IPS-NIHi7 (cell line): ENCODE results near the gene MROH7.

Source experiments
- DNase-seq: peaks from one replicate; pipeline ENCODE4 v3.0.0; 2012; ENCODE audit warnings: mixed read lengths; ENCODE audit errors: extremely low spot score

Gene MROH7

DNA sequence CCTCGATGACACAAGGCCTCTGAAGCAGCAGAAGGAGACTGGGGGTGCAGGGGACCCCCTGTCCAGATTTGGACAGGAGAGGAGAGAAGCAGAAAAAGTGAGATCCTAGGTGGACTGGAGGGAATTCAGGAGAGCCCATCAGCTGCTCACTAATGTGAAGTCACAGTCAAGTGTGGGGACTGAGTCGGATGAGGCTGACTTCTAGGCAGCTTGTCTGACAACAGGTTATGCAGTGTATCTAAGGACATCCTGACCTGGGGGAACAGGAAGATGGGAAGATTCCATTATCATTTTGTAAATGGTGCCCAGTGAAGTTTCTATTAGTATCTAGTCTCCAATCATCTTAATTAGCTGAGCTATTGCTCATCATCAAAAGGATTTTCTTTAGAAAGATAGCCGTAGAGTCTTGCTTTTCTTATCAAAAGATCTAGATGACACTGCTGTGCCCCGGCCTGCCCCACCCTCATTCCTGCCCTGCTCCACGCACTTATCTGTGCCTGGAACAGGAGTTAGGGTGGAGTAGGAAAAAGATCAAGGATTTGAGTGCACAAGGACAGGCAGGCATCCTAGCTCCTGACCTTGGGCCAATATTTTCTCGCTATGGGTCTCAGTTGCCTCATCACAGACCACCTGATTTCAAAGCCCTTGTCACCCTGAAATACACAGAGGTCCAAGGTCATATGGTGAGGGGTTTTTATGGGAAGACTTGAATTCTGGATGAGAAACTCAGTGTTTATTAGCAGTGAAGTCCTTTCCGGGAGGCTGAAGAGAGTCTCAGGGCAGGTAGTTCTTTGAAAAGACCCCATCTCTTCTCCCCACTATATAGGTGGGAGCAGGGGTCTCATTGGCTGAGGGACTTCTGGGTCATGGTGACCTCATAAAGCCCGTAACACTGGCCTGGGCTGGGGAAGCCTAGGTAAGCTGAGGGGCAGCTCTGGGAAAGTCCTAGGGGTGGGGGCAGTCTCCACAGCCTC, at the start of gene MROH7:
Gene MROH7, plus strand, starts transcription at position 924 of the 974 bp plus-strand sequence. CDS start 11,141 bp downstream, outside the sequence.
- peak; percentile 8 for DNase-seq

DNA sequence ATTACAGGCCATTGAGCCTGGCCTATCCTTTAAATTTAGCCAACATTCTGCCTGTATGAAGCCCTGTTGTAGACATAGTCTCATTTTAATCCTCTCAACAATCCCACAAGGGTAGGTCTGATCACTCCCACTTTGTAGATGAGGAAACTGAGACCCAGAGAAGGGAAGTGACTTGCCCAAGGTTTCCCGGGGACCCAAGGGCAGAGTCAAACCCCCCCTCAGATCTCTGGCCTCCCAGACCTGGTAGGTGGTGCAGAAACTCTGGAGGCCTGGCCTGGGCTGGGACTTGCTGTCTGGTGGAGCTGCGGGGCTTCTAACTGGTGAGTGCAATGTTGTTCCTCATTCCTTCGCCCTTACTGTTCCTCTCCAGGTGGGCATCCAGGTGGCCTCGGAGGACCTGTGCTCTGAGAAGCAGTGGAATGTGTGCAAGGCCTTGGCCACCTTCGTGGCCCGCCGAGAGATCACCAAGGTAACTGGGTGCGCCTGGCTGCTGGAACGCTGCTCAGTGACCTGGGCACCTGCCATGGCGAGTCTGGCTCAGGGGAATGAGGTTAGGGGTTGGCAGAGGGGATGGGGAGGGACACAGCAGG, 47.9 kb upstream of the MROH7 start:
- DNase-seq, result no peak

DNA sequence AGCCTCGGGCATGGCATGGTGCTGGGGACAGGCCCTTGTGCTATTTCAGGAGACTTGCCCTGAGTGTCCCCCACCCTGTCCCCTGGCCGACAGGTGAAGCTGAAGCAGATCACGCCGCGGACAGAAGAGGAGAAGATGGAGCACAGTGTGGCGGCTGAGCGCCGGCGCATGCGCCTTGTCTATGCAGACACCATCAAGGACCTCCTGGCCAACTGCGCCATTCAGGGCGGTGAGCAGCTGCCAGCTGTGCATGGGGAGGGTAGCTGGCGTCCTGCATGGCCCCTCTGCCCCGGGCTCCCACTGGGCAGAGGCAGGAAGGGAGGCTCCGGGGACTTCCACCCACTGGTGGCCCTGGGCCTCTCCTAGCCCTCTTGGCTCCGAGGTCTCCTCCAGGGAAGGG, 47.1 kb upstream of the MROH7 start:
- DNase-seq, result no peak

GRCh38 chr1:54595956-54596498, 45.6 kb upstream of the MROH7 start:
- no peak for DNase-seq

- DNase-seq, result no peak
Observed at GRCh38 chr1:54596756-54597155, 44.8 kb upstream of the MROH7 start.

GRCh38 chr1:54597455-54598030, 44.0 kb upstream of the MROH7 start:
- DNase-seq, result no peak

- DNase-seq, result no peak
Observed at GRCh38 chr1:54599211-54599823, 42.3 kb upstream of the MROH7 start.

- DNase-seq, result no peak
Observed at GRCh38 chr1:54600947-54601721, 40.5 kb upstream of the MROH7 start.

GRCh38 chr1:54601730-54602129, 39.9 kb upstream of the MROH7 start:
- no peak for DNase-seq

DNA sequence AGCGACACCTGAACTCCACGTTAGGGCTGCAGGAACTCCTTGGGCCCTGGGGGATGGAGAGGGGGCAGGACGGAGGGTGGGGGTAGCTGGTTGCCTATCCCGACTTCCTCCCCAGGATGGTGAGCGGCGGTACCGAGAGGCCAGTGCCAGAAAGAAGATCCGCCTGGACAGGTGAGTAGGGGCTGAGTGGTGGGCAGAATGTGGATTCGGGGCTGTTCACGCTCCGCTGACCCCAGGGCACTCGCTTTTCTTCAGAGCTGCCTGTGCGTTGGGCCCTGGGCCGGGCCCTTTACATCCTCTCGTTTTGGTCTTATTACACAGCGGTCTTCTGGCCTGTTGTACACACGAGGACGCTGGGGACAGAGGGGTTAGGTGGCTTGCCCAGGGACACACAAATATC, 39.0 kb upstream of the MROH7 start:
- no peak for DNase-seq

DNA sequence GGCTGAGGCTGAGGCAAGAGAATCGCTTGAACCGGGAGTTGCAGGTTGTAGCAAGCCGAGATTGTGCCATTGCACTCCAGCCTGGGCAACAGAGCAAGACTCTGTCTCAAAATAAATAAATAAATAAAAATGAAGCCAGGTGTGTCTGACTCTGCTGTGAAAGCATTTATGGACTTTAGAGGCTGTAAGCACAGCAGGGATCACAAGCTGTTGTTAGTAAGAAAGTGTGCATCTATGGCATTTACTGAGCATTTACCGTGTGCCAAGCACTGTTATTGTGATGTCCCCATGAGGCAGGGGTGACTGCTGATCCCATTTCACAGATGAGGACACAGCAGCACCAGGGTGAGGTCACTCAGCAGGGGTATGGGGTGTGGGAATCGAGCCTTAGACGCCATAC, 38.3 kb upstream of the MROH7 start:
- no peak for DNase-seq

DNA sequence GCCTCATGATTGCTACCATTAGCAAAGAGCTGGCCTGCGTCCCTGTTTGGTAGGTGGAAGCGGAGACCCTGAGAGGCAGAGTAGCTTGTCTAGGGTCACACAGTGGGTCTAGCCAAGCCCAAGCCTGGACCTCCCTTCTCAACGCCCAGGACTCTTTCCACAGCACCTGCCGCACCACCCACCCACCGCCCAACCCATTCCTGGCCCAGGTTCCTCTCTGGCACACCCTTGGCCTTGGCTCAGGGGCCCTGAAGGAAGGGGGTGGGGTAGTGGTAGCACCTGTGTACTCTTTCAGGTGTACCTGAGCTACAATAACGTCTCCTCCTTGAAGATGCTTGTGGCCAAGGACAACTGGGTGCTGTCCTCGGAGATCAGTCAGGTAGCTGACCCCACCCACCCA, 37.5 kb upstream of the MROH7 start:
- DNase-seq, result no peak

DNA sequence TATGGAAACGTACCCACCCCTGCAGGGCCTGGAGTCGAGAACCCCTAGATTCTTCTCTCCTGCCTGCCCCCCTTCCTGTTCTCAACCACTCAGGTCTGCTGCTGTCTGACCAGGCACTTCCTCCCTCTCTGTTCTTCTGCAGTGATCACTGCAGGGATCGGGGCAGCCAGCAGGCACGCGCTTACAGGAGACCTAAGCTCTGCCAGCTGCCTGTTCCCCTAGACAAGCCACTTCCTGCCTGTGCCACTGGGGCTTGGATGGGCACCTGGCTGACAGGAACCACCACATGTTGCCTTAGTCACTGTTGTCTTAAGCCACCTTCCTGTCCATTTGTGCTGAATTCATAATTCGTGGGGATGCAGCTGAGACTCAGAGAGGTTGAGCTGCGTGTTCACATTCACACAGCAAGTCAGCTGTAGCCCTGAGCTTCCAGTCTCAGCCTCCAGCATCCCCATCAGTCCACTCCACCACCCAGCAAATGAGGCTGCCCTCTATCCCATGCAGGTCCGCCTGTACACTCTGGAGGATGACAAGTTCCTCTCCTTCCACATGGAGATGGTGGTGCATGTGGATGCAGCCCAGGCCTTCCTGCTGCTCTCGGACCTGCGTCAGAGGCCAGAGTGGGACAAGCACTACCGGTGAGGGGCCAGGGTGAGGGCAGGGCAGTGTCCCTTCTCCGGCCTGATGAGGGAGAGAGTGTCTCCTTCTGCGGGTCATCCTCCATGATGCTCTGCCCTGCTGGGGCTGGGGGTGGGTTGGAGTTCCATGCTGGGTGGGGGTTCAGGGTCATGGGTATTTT, 36.8 kb upstream of the MROH7 start:
- DNase-seq, result no peak

GRCh38 chr1:54606096-54606989, 35.2 kb upstream of the MROH7 start:
- DNase-seq, result no peak

- DNase-seq, result no peak
Observed at GRCh38 chr1:54606990-54607325, 34.6 kb upstream of the MROH7 start.

- DNase-seq, result no peak
Observed at GRCh38 chr1:54607821-54608565, 33.6 kb upstream of the MROH7 start.

DNA sequence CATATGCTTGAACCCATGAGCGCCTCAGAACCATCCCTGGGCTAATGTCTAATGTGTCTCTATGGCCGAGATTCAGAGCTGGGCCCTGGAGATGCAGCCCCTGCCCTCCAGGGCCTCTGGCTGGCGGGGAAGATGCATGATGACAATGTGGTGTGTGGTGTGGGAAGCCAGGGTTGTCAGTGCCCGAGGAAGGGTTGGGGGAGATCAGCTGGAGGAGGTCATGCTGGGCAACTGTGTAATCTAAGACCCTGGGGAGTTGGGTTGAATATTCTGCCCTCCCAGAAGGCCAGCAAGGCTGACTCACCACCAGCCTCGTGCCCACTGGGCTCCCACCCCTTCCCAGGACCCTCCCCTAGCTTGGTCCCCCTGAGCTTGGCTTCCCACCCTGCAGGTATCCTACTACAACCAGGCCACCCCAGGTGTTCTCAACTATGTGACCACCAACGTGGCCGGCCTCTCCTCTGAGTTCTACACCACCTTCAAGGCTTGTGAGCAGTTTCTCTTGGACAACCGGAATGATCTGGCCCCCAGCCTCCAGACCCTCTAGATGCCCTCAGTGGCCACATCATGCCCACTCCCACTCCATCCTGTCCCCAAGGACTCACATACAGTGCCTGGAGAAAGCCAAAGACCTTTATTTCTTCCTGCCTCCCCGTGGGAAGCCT, 32.9 kb upstream of the MROH7 start:
- DNase-seq, result no peak

GRCh38 chr1:54609301-54609921, 32.2 kb upstream of the MROH7 start:
- DNase-seq, result no peak
